Adrenal gland (tissue), 12 donors: ENCODE results near the gene TGFB1. TPM values are rescaled to one million over a fixed set of nuclear protein-coding genes. Genes with fewer than 3 reads are reported as not detected.

Source experiments
- DNase-seq, 7 donors: peaks; one replicate each; pipeline ENCODE4 v3.0.0-alpha.2; 2019 to 2020
- H3K27ac ChIP-seq, 5 donors: fragments of 200-600 bp; sonication (generic) in 4 of 5; 1 replicate in 3 of 5; 2 replicates in 2 of 5; pipeline versions ENCODE4 v1.5.1 to v1.8.0; 2016 to 2020; ENCODE audit warnings: mild to moderate bottlenecking in 1 of 5
- H3K27me3 ChIP-seq: fragments of 200-600 bp; 2 replicates; pipeline ENCODE4 v1.8.0; 2021
- H3K36me3 ChIP-seq, 2 donors: fragments of 200-600 bp; replicated peaks in 1 of 2; 1 replicate in 1 of 2; 2 replicates in 1 of 2; pipeline versions ENCODE4 v1.5.1 to v1.8.0; 2018 to 2022
- H3K4me1 ChIP-seq, 2 donors: fragments of 200-600 bp; replicated peaks in 1 of 2; 1 replicate in 1 of 2; 2 replicates in 1 of 2; pipeline versions ENCODE4 v1.5.1 to v1.8.0; 2018 to 2021
- H3K4me3 ChIP-seq, 4 donors: fragments of 200-600 bp; sonication (generic) in 3 of 4; one replicate each; pipeline ENCODE4 v1.5.1; 2016 to 2018
- H3K9me3 ChIP-seq, 3 donors: fragments of 200-600 bp; sonication (generic) in 1 of 3; replicated peaks in 1 of 3; 1 replicate in 2 of 3; 2 replicates in 1 of 3; pipeline versions ENCODE4 v1.5.1 to v1.8.0; 2016 to 2021
- CTCF ChIP-seq, 6 experiments: fragments of 450-650 bp in 4 of 6; fragments of 200-600 bp in 2 of 6; sonication (generic) in 1 of 6; IDR thresholded peaks; 1 replicate in 5 of 6; 2 replicates in 1 of 6; pipeline versions ENCODE4 v1.5.1 to v1.8.0; 2016 to 2021; ENCODE audit warnings: antibody characterized with exemption in 6 of 6, mild to moderate bottlenecking in 2 of 6, moderate library complexity in 1 of 6
- POLR2A ChIP-seq, 2 donors: fragments of 450-650 bp; IDR thresholded peaks; one replicate each; pipeline ENCODE4 v1.6.1; 2017; ENCODE audit warnings: antibody characterized with exemption in 2 of 2, mild to moderate bottlenecking in 2 of 2, moderate library complexity in 1 of 2
- WGBS, 4 donors: extraction: QIAGEN DNeasy Blood & Tissue Kit in 2 of 4; methylation state at CpG; one replicate each; pipeline versions ENCODE4 v1.1.5 to v1.1.7; 2013 to 2017; 5-methylcytosine and 5-hydroxymethylcytosine counted together
- intact Hi-C, 2 donors: fragments of 100-400 bp; cut with DNase I; formaldehyde crosslinking; loops; one replicate each; pipeline versions ENCODE4 v1.14.1 to v1.15.0; 2022 to 2023
- polyA plus RNA-seq, 3 donors: library from polyadenylated mRNA; stranded (reverse); fragments of 200-250 nt in 2 of 3; fragments of 350-450 nt in 1 of 3; fragmentation: Illumina TruSeq in 1 of 3; extraction: RNeasy Lipid Tissue Mini Kit (QIAGEN cat#74804) in 1 of 3; gene quantifications; one replicate each; pipeline ENCODE4 v1.2.3, GENCODE V29; 2013 to 2014
- total RNA-seq, 9 donors: library from RNA; depleted of rRNA in 4 of 9; stranded (reverse); fragments of >200 nt in 4 of 9; fragments of 120-200 nt in 1 of 9; fragmentation: NEBNext Ultra II Directional in 1 of 9; extraction: Animal tissue kit (Norgen Biotek cat#: 25700) in 1 of 9; gene quantifications; one replicate each; pipeline versions ENCODE4 v1.1.0 to v1.2.4, GENCODE V29; 2013 to 2023
- donor health status: healthy with polysubstance abuse.
- donor health status: Bipolar disorder and iron deficiency.
- donor health status: DM: yes; HTN: yes; CAD: no.
- donor health status: DM: no; HTN: no; CAD: no.
- donor health status: DM: no; HTN: no; CAD: no.
- donor health status: DM: yes; HTN: yes; CAD: no.

The TGFB1 gene
- total and polyA plus RNA-seq, 12 donors, result 1.6 to 75.9 (median 35.7) TPM

- 97 to 100% (median 99%) methylated on average over 2 of the region's 2 CpGs for WGBS, 4 donors
These were observed 16.0 kb upstream of the TGFB1 start for GRCh38 chr19:41369769-41370168.

GRCh38 chr19:41367848-41368301 is 14.2 kb upstream of the TGFB1 start:
- no peaks in the 10 kb centered on the region for H3K27me3 ChIP-seq
- H3K27ac ChIP-seq, result peak overlapping the region; percentile 48 to 91 (median 80)
- intact Hi-C loops, result no loop called here
- no peaks in the 10 kb centered on the region for H3K36me3 ChIP-seq
- WGBS, 4 donors, result 34 to 50% (median 46%) methylated on average over 6 of the region's 6 CpGs
- peak in 1 of 2 donors; percentile 64 for TF ChIP-seq POLR2A (IDR thresholded peaks at IDR 0.05)
- no peak for TF ChIP-seq CTCF (IDR thresholded peaks at IDR 0.05)
- peaks cover 28 to 29% of the 10 kb centered on the region in 2 donors for H3K4me1 ChIP-seq
- DNase-seq, result peak in 4 of 7 donors; percentile 47 to 75 (median 54)
- H3K9me3 ChIP-seq, result no peaks in the 10 kb centered on the region
- no peak overlapping the region for H3K4me3 ChIP-seq

More at GRCh38 chr19:41369769-41370168, 16.0 kb upstream of the TGFB1 start:
- Histone ChIP-seq H3K36me3 (no peaks in the 10 kb centered on the region), H3K9me3 (no peaks in the 10 kb centered on the region), H3K4me1 (peaks cover 21 to 30% of the 10 kb centered on the region in 2 donors), H3K27me3 (no peaks in the 10 kb centered on the region), H3K27ac (no peak overlapping the region), H3K4me3 (no peak overlapping the region)
- no peak for TF ChIP-seq POLR2A (IDR thresholded peaks at IDR 0.05)
- no peak for TF ChIP-seq CTCF (IDR thresholded peaks at IDR 0.05)
- intact Hi-C loops, result loop anchor here in 1 of 2 donors (10.0 kb wide), 1 partner anchor 55 kb away; the partner anchor contains the start of gene B3GNT8
- no peak for DNase-seq

- TF ChIP-seq POLR2A (IDR thresholded peaks at IDR 0.05) (no peak), CTCF (IDR thresholded peaks at IDR 0.05) (peak in 1 of 6 experiments; percentile 9)
- Histone ChIP-seq H3K36me3 (no peaks in the 10 kb centered on the region), H3K27me3 (no peaks in the 10 kb centered on the region), H3K4me1 (peaks cover 28 to 29% of the 10 kb centered on the region in 2 donors), H3K4me3 (no peak overlapping the region), H3K9me3 (no peaks in the 10 kb centered on the region), H3K27ac (peak overlapping the region in 1 of 5 donors; percentile 8)
- no peak for DNase-seq
- intact Hi-C loops, result no loop called here
- WGBS, 4 donors, result 91 to 100% (median 96%) methylated on average over 1 of the region's 1 CpG
These were observed 12.4 kb upstream of the TGFB1 start for GRCh38 chr19:41366089-41366488.

- Histone ChIP-seq H3K27ac (peak overlapping the region; percentile 95 to 99 (median 98)), H3K9me3 (no peaks in the 10 kb centered on the region), H3K36me3 (no peaks in the 10 kb centered on the region), H3K4me1 (peaks cover 28 to 29% of the 10 kb centered on the region in 2 donors), H3K27me3 (no peaks in the 10 kb centered on the region), H3K4me3 (peak overlapping the region in 3 of 4 donors; percentile 71 to 85 (median 73))
- WGBS, 4 donors, result 67 to 78% (median 73%) methylated on average over 14 of the region's 14 CpGs
- intact Hi-C loops, result no loop called here
- no peak for TF ChIP-seq POLR2A (IDR thresholded peaks at IDR 0.05)
- TF ChIP-seq CTCF (IDR thresholded peaks at IDR 0.05), result no peak
- DNase-seq, result peak in 2 of 7 donors; percentile 23 to 45
These were observed 11.0 kb upstream of the TGFB1 start for GRCh38 chr19:41364524-41365391.
